Measurements from ENCODE around the gene MALT1. TPM values are rescaled to one million over a fixed set of nuclear protein-coding genes. Genes with fewer than 3 reads are reported as not detected.

Gene MALT1
- polyA plus RNA-seq, 3 donors, result 18.3 to 24.9 (median 23.8) TPM

- Histone ChIP-seq H2AFZ (ENCODE audit: insufficient read depth, low read depth, low read length, poor library complexity, severe bottlenecking) (no peak overlapping the region), H3K9me3 (replicated peaks in 1 of 2; ENCODE audit: control insufficient read depth in 1 of 2, insufficient read depth in 1 of 2, low read length in 2 of 2) (peaks cover 12 to 16% of the 10 kb centered on the region in 2 donors), H3K79me2 (ENCODE audit: insufficient read depth, low read length) (no peaks in the 10 kb centered on the region), H3K4me1 (ENCODE audit: control insufficient read depth in 1 of 2, insufficient read depth in 2 of 2, low read length in 2 of 2) (peaks cover 21 to 22% of the 10 kb centered on the region in 2 donors), H3K4me2 (replicated peaks; ENCODE audit: extremely low read depth, low read length, poor library complexity, severe bottlenecking) (no peak overlapping the region), H3K27me3 (ENCODE audit: control insufficient read depth in 2 of 2, insufficient read depth in 2 of 2, low read length in 2 of 2) (no peaks in the 10 kb centered on the region), H3K36me3 (replicated peaks in 1 of 2; ENCODE audit: control insufficient read depth in 1 of 2, insufficient read depth in 2 of 2, low read length in 2 of 2) (no peaks in the 10 kb centered on the region), H3K4me3 (replicated peaks in 1 of 3; ENCODE audit: low read depth in 2 of 3, low read length in 3 of 3) (no peak overlapping the region), H4K20me1 (ENCODE audit: insufficient read depth, low read length) (no peaks in the 10 kb centered on the region), H3K27ac (ENCODE audit: low read depth in 1 of 2, low read length in 2 of 2) (no peak overlapping the region), H3K9ac (ENCODE audit: insufficient read depth, low read length, poor library complexity, severe bottlenecking) (no peak overlapping the region)
- Mint-ChIP-seq H3K9me3 (peaks cover 1 to 22% (median 14%) of the 10 kb centered on the region in 7 donors), H3K36me3 (no peaks in the 10 kb centered on the region), H3K27me3 (ENCODE audit: low read depth in 3 of 3) (no peaks in the 10 kb centered on the region), H3K27ac (no peak overlapping the region), H3K4me3 (no peak overlapping the region), H3K4me1 (peaks cover 20% of the 10 kb centered on the region)
- no peak for TF ChIP-seq CTCF (IDR thresholded peaks at IDR 0.05)
- 91% methylated on average over 4 of the region's 5 CpGs for WGBS (ENCODE audit: insufficient coverage)
- intact Hi-C loops (cut with micrococcal nuclease), result no loop called here
- DNase-seq, result no peak
These were observed 25.9 kb upstream of the MALT1 start for GRCh38 chr18:58645398-58645797.

GRCh38 chr18:58646334-58646862 lies 24.9 kb upstream of the MALT1 start:
- peaks cover 12 to 16% of the 10 kb centered on the region in 2 donors for H3K9me3 ChIP-seq (replicated peaks in 1 of 2; ENCODE audit: control insufficient read depth in 1 of 2, insufficient read depth in 1 of 2, low read length in 2 of 2)
- 87% methylated on average over 4 of the region's 4 CpGs for WGBS (ENCODE audit: insufficient coverage)
- H3K27me3 ChIP-seq (ENCODE audit: control insufficient read depth in 2 of 2, insufficient read depth in 2 of 2, low read length in 2 of 2), result no peaks in the 10 kb centered on the region
- H3K9ac ChIP-seq (ENCODE audit: insufficient read depth, low read length, poor library complexity, severe bottlenecking), result no peak overlapping the region
- H3K79me2 ChIP-seq (ENCODE audit: insufficient read depth, low read length), result no peaks in the 10 kb centered on the region
- H3K4me2 ChIP-seq (replicated peaks; ENCODE audit: extremely low read depth, low read length, poor library complexity, severe bottlenecking), result no peak overlapping the region
- no peak for TF ChIP-seq CTCF (IDR thresholded peaks at IDR 0.05)
- DNase-seq, result no peak
- H3K4me3 Mint-ChIP-seq, result no peak overlapping the region
- intact Hi-C loops (cut with micrococcal nuclease), result no loop called here
- H3K4me1 Mint-ChIP-seq, result peaks cover 26% of the 10 kb centered on the region
- no peaks in the 10 kb centered on the region for H3K36me3 Mint-ChIP-seq
- H4K20me1 ChIP-seq (ENCODE audit: insufficient read depth, low read length), result no peaks in the 10 kb centered on the region
- no peaks in the 10 kb centered on the region for H3K27me3 Mint-ChIP-seq (ENCODE audit: low read depth in 3 of 3)
- H3K9me3 Mint-ChIP-seq, result peaks cover 1 to 22% (median 14%) of the 10 kb centered on the region in 7 donors
- H3K27ac Mint-ChIP-seq, result no peak overlapping the region
- peaks cover 26 to 28% of the 10 kb centered on the region in 2 donors for H3K4me1 ChIP-seq (ENCODE audit: control insufficient read depth in 1 of 2, insufficient read depth in 2 of 2, low read length in 2 of 2)
- no peak overlapping the region for H2AFZ ChIP-seq (ENCODE audit: insufficient read depth, low read depth, low read length, poor library complexity, severe bottlenecking)
- no peak overlapping the region for H3K27ac ChIP-seq (ENCODE audit: low read depth in 1 of 2, low read length in 2 of 2)
- no peak overlapping the region for H3K4me3 ChIP-seq (replicated peaks in 1 of 3; ENCODE audit: low read depth in 2 of 3, low read length in 3 of 3)
- no peaks in the 10 kb centered on the region for H3K36me3 ChIP-seq (replicated peaks in 1 of 2; ENCODE audit: control insufficient read depth in 1 of 2, insufficient read depth in 2 of 2, low read length in 2 of 2)

Measured in CD14-positive monocyte (primary cell).